Left forelimb (tissue), 1 donor: ENCODE data around the gene CHD3.

Experiments used
- DNase-seq: peaks from one replicate; pipeline ENCODE4 v3.0.0-alpha.2; 2018; ENCODE audit warnings: low spot score

Gene CHD3

GRCh38 chr17:7864995-7865650 lies 23.5 kb upstream of the CHD3 start:
- no peak for DNase-seq

- no peak for DNase-seq
Observed at GRCh38 chr17:7867881-7868329, 20.7 kb upstream of the CHD3 start.

- DNase-seq, result no peak
Observed at GRCh38 chr17:7873051-7873450, 15.5 kb upstream of the CHD3 start.

GRCh38 chr17:7875804-7876370 lies 12.7 kb upstream of the CHD3 start:
- no peak for DNase-seq

- no peak for DNase-seq
Observed at GRCh38 chr17:7878234-7878633, 10.4 kb upstream of the CHD3 start.

- DNase-seq, result no peak
Observed at GRCh38 chr17:7880076-7880868, 8.3 kb upstream of the CHD3 start.

- DNase-seq, result no peak
Observed at GRCh38 chr17:7881276-7882054, 7.1 kb upstream of the CHD3 start.

GRCh38 chr17:7882068-7882467 lies 6.5 kb upstream of the CHD3 start:
- no peak for DNase-seq

GRCh38 chr17:7882629-7883028 lies 6.0 kb upstream of the CHD3 start:
- DNase-seq, result no peak

GRCh38 chr17:7883781-7884386 lies 4.7 kb upstream of the CHD3 start:
- no peak for DNase-seq

- DNase-seq, result no peak
Observed at GRCh38 chr17:7884581-7885366, 3.8 kb upstream of the CHD3 start.

- DNase-seq, result peak; percentile 78
Observed at GRCh38 chr17:7885367-7886226, 3.0 kb upstream of the CHD3 start.

- no peak for DNase-seq
Observed at GRCh38 chr17:7886227-7887037, 2.2 kb upstream of the CHD3 start.

GRCh38 chr17:7887038-7887481 lies 1.5 kb upstream of the CHD3 start:
- DNase-seq, result no peak

GRCh38 chr17:7887482-7888183 lies 956 bp upstream of the CHD3 start:
- DNase-seq, result peak; percentile 95

- DNase-seq, result peak; percentile 92
Observed at GRCh38 chr17:7889166-7889955, 772 bp downstream of the CHD3 start.

- no peak for DNase-seq
Observed at GRCh38 chr17:7893187-7893880, 4.7 kb downstream of the CHD3 start.
